Kidney (tissue), 14 donors: Measurements from ENCODE around the gene B4GAT1. TPM values are rescaled to one million over a fixed set of nuclear protein-coding genes. Genes with fewer than 3 reads are reported as not detected.

Source experiments
- DNase-seq, 5 donors: peaks; one replicate each; pipeline ENCODE4 v3.0.0-alpha.2; 2013 to 2020
- FAIRE-seq: peaks from 2 replicates; lab custom pipeline; 2012; peaks lifted over from hg19 to GRCh38; lab: Jason Lieb, UNC
- H3K27ac ChIP-seq, 2 donors: one replicate each; pipeline ENCODE4 v1.7.0; 2013; ENCODE audit warnings: low read depth in 2 of 2, low read length in 2 of 2, inconsistent platforms in 1 of 2
- H3K27me3 ChIP-seq: one replicate; pipeline ENCODE4 v1.7.1; 2013; ENCODE audit warnings: low read length, inconsistent platforms; ENCODE audit not compliant: control insufficient read depth, insufficient read depth
- H3K36me3 ChIP-seq, 3 donors: one replicate each; pipeline versions ENCODE4 v1.7.0 to v1.7.1; 2013; ENCODE audit warnings: low read length in 3 of 3, control low read depth in 1 of 3, inconsistent platforms in 1 of 3; ENCODE audit not compliant: insufficient read depth in 3 of 3, control insufficient read depth in 2 of 3
- H3K4me1 ChIP-seq, 3 donors: one replicate each; pipeline versions ENCODE4 v1.7.0 to v1.7.1; 2013; ENCODE audit warnings: low read length in 3 of 3, inconsistent platforms in 1 of 3, low read depth in 1 of 3; ENCODE audit not compliant: control insufficient read depth in 2 of 3, insufficient read depth in 2 of 3
- H3K4me3 ChIP-seq, 3 donors: one replicate each; pipeline versions ENCODE4 v1.7.0 to v1.8.1; 2013; ENCODE audit warnings: low read length in 3 of 3, control low read depth in 1 of 3, inconsistent platforms in 1 of 3
- H3K9ac ChIP-seq, 3 donors: one replicate each; pipeline versions ENCODE4 v1.7.0 to v1.7.1; 2013; ENCODE audit warnings: low read length in 3 of 3, control low read depth in 1 of 3, inconsistent platforms in 1 of 3
- H3K9me3 ChIP-seq, 3 donors: one replicate each; pipeline versions ENCODE4 v1.7.0 to v1.7.1; 2013; ENCODE audit warnings: low read length in 3 of 3, control low read depth in 1 of 3, inconsistent platforms in 1 of 3; ENCODE audit not compliant: control insufficient read depth in 2 of 3, insufficient read depth in 1 of 3
- CTCF ChIP-seq: IDR thresholded peaks from 3 replicates; pipeline ENCODE4 v1.5.1; 2012; ENCODE audit warnings: mild to moderate bottlenecking, moderate library complexity, borderline replicate concordance; ENCODE audit not compliant: insufficient read depth; ENCODE audit errors: extremely low read depth
- intact Hi-C: fragments of 100-400 bp; cut with DNase I; formaldehyde crosslinking; loops from one replicate; pipeline ENCODE4 v1.11.1; 2022
- polyA plus RNA-seq: library from polyadenylated mRNA; stranded (reverse); fragments of 350-450 nt; fragmentation: Illumina TruSeq; extraction: RNeasy Lipid Tissue Mini Kit (QIAGEN cat#74804); gene quantifications from one replicate; pipeline ENCODE4 v1.2.3, GENCODE V29; 2014; ENCODE audit warnings: low read depth, low replicate concordance; ENCODE audit not compliant: insufficient read depth
- total RNA-seq: library from RNA; stranded (reverse); fragmentation: NEBNext Ultra II Directional; extraction: Animal tissue kit (Norgen Biotek cat#: 25700); gene quantifications from one replicate; pipeline ENCODE4 v1.2.1, GENCODE V29; 2021
- donor health status: control.
- donor health status: control.
- donor health status: control.
- donor health status: control.
- donor health status: control.
- donor health status: DM: yes; HTN: yes; CAD: no.
- donor health status: Normal renal cell carcinoma (clear cell type).

B4GAT1 gene
- total and polyA plus RNA-seq, 2 donors from 2014 or later, result 21.7 to 59.9 TPM

- Histone ChIP-seq H3K4me1 (no peaks in the 10 kb centered on the region), H3K9ac (no peak overlapping the region), H3K36me3 (peaks cover 0 to 4% (median 0%) of the 10 kb centered on the region in 3 donors), H3K9me3 (no peaks in the 10 kb centered on the region), H3K4me3 (no peak overlapping the region), H3K27ac (no peak overlapping the region), H3K27me3 (no peaks in the 10 kb centered on the region)
- no peak for FAIRE-seq
- no peak for TF ChIP-seq CTCF
- no peak for DNase-seq
- intact Hi-C loops, result no loop called here
These were observed 15.8 kb upstream of the B4GAT1 start for GRCh38 chr11:66363187-66363601.

- H3K9ac ChIP-seq, result no peak overlapping the region
- DNase-seq (no peak), FAIRE-seq (no peak)
- intact Hi-C loops, result no loop called here
- TF ChIP-seq CTCF, result no peak
- no peaks in the 10 kb centered on the region for H3K9me3 ChIP-seq
- H3K27me3 ChIP-seq, result no peaks in the 10 kb centered on the region
- no peaks in the 10 kb centered on the region for H3K4me1 ChIP-seq
- H3K27ac ChIP-seq, result no peak overlapping the region
- no peak overlapping the region for H3K4me3 ChIP-seq
- no peaks in the 10 kb centered on the region for H3K36me3 ChIP-seq
These were observed 15.2 kb upstream of the B4GAT1 start for GRCh38 chr11:66362481-66363147.

GRCh38 chr11:66361502-66361941, 14.1 kb upstream of the B4GAT1 start:
- H3K9ac ChIP-seq, result no peak overlapping the region
- no peak for TF ChIP-seq CTCF
- no peaks in the 10 kb centered on the region for H3K36me3 ChIP-seq
- no peak overlapping the region for H3K4me3 ChIP-seq
- H3K27me3 ChIP-seq, result no peaks in the 10 kb centered on the region
- intact Hi-C loops, result no loop called here
- DNase-seq, result no peak
- no peak for FAIRE-seq
- no peaks in the 10 kb centered on the region for H3K9me3 ChIP-seq
- H3K4me1 ChIP-seq, result no peaks in the 10 kb centered on the region
- no peak overlapping the region for H3K27ac ChIP-seq
